ENCODE results near the gene MACROH2A1.

The MACROH2A1 gene

DNA sequence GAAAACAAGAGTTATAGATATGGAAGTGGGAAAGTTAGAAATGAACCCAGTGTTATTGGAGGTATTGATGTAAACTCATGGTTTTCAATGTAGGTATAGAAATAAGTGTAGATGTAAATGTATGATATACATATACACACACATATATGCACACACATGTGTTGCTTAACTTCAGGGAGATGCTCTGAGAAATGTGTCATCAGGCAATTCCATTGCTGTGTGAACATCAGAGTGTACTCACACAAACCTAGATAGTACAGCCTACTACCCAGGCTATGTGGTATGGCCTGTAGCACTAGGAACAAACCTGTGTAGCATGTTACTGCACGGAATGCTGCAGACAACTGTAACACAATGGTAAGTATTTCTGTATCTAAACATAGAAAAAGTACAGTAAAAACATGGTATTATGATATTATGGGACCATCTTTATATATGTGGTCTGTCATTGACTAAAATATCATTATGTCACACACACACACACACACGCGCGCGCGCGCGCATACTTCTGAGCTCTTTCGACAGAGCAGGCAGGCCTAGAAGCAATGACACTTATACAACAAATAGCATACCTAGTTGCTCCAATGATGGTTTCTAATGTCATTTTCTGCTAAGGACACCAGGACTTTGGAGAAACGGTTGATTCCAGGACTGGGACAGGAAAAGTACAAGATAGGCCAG is 86.6 kb downstream of the MACROH2A1 start:
- FAIRE-seq (no peak), DNase-seq (ENCODE audit: insufficient read length) (no peak)
- TF ChIP-seq POLR2AphosphoS5 (IDR thresholded peaks at IDR 0.05; ENCODE audit: low read depth, low read length) (no peak), POLR2A (IDR thresholded peaks at IDR 0.05; ENCODE audit: low read depth, low read length) (no peak), TAF1 (IDR thresholded peaks at IDR 0.05; ENCODE audit: borderline replicate concordance, low read depth, low read length) (no peak)

DNA sequence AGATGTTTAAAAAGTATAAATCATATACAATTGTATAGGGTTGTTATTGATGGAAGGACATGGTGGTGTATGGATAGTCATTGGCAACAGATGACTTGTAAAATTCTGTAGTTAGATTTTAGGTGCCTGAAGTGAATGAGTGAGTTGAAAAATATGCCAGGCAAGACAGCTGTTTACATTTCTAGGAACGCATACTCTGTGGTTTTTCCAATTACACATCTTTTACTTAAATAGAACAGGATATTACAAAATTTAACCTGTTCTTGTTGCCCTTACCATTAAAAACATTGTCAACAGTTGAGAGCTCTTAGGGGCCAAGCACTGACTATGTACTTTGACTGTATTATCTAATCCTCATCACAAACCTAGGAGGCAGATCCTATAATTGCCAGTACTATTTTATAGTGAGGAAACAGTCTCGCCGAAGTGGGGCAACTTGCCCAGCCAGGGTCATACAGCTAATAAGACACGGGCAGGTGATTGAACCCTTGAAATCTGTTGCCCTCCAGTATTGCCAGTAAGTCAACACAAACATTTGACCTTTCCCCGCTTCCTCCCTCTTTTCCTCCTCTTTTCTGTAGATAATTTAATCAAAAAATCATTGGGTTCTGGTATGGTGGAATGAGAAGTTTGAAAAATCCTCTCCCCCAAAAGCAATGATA is 88.6 kb downstream of the MACROH2A1 start:
- no peak for TF ChIP-seq POLR2AphosphoS5 (IDR thresholded peaks at IDR 0.05; ENCODE audit: low read depth, low read length)
- TF ChIP-seq POLR2A (IDR thresholded peaks at IDR 0.05; ENCODE audit: low read depth, low read length) = no peak
- no peak for TF ChIP-seq TAF1 (IDR thresholded peaks at IDR 0.05; ENCODE audit: borderline replicate concordance, low read depth, low read length)
- no peak for FAIRE-seq
- no peak for DNase-seq (ENCODE audit: insufficient read length)

DNA sequence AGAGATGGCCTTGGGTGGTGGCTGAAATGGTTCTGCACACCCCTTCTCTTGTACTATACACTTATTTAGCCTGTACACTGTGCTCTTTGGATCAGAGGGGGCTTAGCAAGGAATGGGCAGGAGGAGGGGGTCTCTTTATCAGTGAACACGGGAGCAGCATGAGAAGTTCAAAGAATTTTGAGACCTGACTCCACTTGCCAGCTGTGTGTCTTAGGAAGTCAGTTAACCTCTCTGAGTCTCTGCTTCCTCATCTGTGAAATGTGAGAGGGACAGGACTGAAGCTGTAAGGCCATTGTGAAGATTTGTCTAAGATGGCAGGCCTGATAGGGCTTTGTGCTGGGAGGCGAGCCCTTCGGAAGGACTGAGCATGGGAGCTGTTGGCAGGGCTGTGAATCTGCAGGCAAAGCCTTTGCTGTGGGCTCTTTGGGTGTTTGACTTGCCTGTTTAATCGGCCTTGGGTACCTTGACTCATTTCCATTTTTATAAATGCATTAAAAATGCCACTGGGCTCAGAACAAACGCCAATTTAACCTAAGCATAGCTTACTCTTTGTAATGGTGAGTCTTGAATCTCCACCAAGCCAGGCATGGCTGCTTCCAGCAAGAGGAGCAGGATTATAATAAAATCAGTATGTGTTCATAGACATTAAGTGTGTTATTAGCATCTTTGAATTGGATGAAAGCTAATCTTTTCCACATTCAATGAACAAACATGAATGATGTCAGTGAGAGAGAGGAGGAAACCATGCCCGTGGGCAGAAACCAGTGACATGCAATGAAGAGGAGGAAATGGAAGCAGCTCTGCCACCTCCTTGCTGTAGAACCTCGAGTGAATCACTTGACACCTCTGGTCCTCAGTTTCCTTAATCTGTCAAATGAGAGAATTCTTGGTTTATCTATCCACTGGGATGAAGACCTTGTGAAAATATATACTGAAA is 89.4 kb downstream of the MACROH2A1 start:
- DNase-seq (ENCODE audit: insufficient read length) (no peak), FAIRE-seq (no peak)
- TF ChIP-seq POLR2A (IDR thresholded peaks at IDR 0.05; ENCODE audit: low read depth, low read length) = no peak
- TF ChIP-seq TAF1 (IDR thresholded peaks at IDR 0.05; ENCODE audit: borderline replicate concordance, low read depth, low read length) = no peak
- no peak for TF ChIP-seq POLR2AphosphoS5 (IDR thresholded peaks at IDR 0.05; ENCODE audit: low read depth, low read length)

DNA sequence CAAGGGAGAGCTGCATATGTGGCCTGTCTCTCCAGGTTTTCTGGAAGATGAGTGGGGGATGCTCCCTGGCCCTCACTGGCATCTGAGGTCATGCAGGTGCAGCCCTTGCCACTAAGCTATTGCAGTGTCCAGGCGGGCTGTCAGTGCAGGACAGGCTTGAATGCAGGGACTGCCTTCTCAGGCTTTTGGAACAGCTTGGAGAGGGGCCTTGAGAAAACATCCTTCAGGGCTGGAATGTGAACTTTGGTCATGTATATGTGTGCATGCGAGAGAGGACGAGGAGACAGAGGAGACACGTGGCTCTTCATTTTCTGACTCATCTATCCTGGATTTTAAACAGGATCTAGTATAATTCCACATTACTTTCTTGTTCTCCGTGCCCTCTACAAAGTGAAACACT is 90.3 kb downstream of the MACROH2A1 start:
- FAIRE-seq (no peak), DNase-seq (ENCODE audit: insufficient read length) (no peak)
- TF ChIP-seq POLR2AphosphoS5 (IDR thresholded peaks at IDR 0.05; ENCODE audit: low read depth, low read length) (no peak), POLR2A (IDR thresholded peaks at IDR 0.05; ENCODE audit: low read depth, low read length) (no peak), TAF1 (IDR thresholded peaks at IDR 0.05; ENCODE audit: borderline replicate concordance, low read depth, low read length) (no peak)

DNA sequence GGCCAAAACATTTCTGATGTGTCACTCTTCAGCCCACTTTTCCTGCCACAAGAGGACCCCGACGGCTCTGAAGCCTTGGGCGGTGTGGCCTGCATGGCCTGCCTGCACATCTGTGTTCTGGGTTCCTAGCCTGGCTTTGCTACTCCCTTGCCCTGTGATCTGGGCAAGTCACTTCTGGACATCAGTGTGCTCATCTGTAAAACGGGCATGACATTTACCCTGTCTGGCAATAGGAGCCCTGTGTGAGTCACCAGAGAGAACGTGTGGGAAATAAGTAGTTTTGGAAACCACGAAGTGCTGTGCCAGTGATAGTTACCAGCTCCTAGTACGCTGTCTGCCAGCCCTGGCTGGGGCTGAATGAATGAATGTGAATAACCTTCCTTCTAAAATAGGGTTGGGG is 90.8 kb downstream of the MACROH2A1 start:
- no peak for FAIRE-seq
- no peak for TF ChIP-seq TAF1 (IDR thresholded peaks at IDR 0.05; ENCODE audit: borderline replicate concordance, low read depth, low read length)
- no peak for TF ChIP-seq POLR2AphosphoS5 (IDR thresholded peaks at IDR 0.05; ENCODE audit: low read depth, low read length)
- TF ChIP-seq POLR2A (IDR thresholded peaks at IDR 0.05; ENCODE audit: low read depth, low read length) = no peak
- DNase-seq (ENCODE audit: insufficient read length) = no peak

DNA sequence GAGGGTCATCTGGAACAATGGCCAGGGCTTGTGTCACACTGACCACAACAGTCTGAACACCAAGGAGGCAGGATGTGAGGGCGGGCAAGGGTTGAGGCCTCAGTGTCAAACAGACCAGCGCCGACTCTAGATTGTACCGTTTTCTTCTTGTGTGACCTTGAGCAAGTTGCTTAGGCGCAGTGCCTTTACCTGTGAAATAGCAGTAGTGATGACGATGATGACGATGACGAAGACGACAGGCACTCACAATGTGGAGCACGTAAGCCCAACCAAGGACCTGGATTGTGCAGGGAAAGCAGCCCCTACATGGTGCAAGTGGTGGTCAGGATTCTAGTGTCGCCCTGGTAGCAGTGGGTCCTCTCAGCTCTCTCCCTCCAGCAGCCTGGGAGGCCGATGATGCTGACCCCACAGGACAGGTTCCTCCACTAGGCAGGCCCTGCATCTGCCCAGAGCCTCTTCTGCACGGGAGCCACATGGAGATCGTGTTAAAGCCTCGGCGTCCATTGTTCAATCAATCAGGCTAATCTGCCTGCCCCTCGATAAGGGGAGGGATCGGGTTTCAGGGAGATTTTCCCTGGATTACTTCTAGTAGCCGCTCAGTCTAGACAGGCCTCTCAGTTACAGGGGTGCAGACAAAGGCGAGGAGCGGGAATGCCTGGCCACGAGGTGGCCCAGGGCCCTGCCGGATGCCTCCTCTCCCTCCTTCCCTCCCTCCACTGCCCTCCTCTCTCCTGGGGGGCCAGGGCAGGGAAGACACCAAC is 91.7 kb downstream of the MACROH2A1 start:
- FAIRE-seq (no peak), DNase-seq (ENCODE audit: insufficient read length) (no peak)
- TF ChIP-seq POLR2A (IDR thresholded peaks at IDR 0.05; ENCODE audit: low read depth, low read length) (no peak), TAF1 (IDR thresholded peaks at IDR 0.05; ENCODE audit: borderline replicate concordance, low read depth, low read length) (no peak), POLR2AphosphoS5 (IDR thresholded peaks at IDR 0.05; ENCODE audit: low read depth, low read length) (no peak)

DNA sequence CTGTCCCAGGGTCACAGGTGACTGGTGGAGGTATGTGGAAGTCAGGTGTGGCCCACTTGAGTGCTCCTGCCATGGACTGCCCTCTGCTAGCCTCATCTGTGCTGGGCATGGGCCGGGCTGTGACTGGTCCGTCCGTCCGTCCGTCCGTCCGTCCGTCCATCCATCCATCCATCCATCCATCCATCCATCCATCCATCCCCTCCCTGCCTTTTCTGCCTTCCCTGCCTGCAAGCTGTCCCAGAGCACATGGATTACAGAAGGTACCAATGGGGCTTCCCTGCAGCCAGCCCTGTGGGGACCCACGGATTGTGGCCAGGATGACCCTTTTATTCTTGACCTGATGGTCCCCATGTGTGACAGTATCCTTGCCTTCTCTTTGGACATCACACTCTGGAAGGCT is 92.5 kb downstream of the MACROH2A1 start:
- TF ChIP-seq POLR2AphosphoS5 (IDR thresholded peaks at IDR 0.05; ENCODE audit: low read depth, low read length) (no peak), POLR2A (IDR thresholded peaks at IDR 0.05; ENCODE audit: low read depth, low read length) (no peak), TAF1 (IDR thresholded peaks at IDR 0.05; ENCODE audit: borderline replicate concordance, low read depth, low read length) (no peak)
- FAIRE-seq (no peak), DNase-seq (ENCODE audit: insufficient read length) (no peak)

DNA sequence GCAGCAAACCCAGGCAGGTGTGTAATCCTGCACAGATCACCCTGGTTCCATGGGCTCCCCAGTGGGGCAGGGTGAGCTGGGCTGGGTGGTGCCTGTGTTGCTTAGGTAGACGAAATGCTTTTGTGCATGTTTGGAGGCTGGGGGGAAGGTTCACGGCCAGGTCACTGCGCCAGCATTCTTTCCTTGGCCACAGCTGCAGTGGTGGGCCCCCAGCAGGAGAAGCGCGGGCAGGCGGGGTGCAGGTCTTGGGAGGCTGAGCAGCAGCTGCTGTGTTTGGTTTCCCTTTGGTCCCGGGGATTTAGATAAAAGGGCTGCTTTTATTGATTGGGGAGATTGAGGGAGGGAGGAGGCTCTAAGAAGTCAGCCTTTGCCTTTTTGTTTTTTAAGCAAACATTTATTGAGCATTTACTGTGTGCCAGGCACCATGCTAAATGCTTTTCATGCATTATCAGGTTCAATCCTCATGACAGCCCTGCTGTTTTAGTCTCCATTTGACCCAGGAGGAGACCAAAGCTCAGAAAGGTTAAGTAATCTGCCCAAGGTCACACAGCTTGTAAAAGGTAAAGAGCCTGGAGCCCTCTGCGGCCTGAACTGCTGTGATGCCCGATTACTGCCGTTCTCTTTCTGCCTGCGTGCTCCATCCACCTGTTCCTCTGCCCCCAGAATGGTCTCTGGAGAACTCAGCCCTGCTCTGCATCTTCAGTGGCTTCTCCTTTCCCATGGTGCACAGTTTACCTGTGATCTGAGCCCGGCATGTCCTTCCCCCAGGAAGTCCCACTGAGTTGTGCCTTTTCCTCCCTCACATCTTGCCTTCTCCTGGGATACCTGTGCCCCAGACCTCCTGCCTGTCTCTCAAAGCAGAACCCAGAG is 94.4 kb downstream of the MACROH2A1 start:
- FAIRE-seq (no peak), DNase-seq (ENCODE audit: insufficient read length) (no peak)
- TF ChIP-seq TAF1 (IDR thresholded peaks at IDR 0.05; ENCODE audit: borderline replicate concordance, low read depth, low read length) = no peak
- TF ChIP-seq POLR2AphosphoS5 (IDR thresholded peaks at IDR 0.05; ENCODE audit: low read depth, low read length) = no peak
- TF ChIP-seq POLR2A (IDR thresholded peaks at IDR 0.05; ENCODE audit: low read depth, low read length) = no peak

DNA sequence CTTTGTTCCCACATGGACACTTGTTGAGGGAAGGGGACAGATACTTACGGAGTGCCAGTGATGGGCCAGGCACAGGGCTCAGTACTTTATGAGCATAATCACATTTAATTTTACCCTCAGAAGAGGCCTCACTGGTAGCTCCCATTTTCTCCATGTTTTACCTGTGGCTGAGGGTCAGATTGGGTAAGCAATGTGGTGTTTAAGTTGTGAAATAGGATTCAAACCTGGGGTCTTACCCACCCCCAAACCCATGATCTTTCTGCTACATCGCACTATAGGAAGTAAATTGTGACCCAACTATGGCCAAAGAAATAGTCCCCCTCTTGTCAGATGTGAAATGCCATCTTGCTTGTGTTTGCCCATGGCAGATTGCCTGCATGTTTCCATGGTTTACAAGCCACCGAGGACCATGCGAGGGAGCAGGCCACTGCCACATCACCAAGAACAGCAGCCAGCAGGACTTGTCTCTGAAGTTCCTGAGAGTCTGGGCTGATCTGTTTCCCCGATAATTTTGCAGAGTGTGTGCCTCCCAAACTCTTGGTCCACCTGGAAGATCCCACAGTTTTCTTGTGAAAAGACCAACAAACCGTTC is 95.4 kb downstream of the MACROH2A1 start:
- FAIRE-seq (no peak), DNase-seq (ENCODE audit: insufficient read length) (no peak)
- TF ChIP-seq POLR2AphosphoS5 (IDR thresholded peaks at IDR 0.05; ENCODE audit: low read depth, low read length) = no peak
- TF ChIP-seq POLR2A (IDR thresholded peaks at IDR 0.05; ENCODE audit: low read depth, low read length) = no peak
- TF ChIP-seq TAF1 (IDR thresholded peaks at IDR 0.05; ENCODE audit: borderline replicate concordance, low read depth, low read length) = no peak
